H1 (cell line): ENCODE results near the gene DCAF12L1. TPM values are rescaled to one million over a fixed set of nuclear protein-coding genes. Genes with fewer than 3 reads are reported as not detected.
A peak's percentile ranks its signal among the peaks of the same experiment; 100 is the strongest.

Experiments
- CTCF ChIA-PET: fragments of 300-600 bp; sonication (Branson Sonifier 250); formaldehyde crosslinking; loops from one replicate; lab custom pipeline; 2021; ENCODE audit not compliant: partially characterized antibody; lab: Charles Lee
- POLR2A ChIA-PET: fragments of 300-600 bp; sonication (Branson Sonifier 250); formaldehyde crosslinking; loops from one replicate; lab custom pipeline; 2021; ENCODE audit warnings: inconsistent platforms; ENCODE audit not compliant: partially characterized antibody; lab: Charles Lee
- DNase-seq, 2 experiments: peaks; one replicate each; pipeline versions ENCODE4 v3.0.0 to v3.0.0-alpha.2; 2010 to 2022; ENCODE audit warnings: low spot score in 2 of 2, low read depth in 1 of 2, mixed read lengths in 1 of 2
- FAIRE-seq: peaks from 2 replicates; lab custom pipeline; 2011; peaks lifted over from hg19 to GRCh38; lab: Jason Lieb, UNC
- H2AFZ ChIP-seq: 2 replicates; pipeline ENCODE4 v1.8.1; 2012; ENCODE audit warnings: low read length, inconsistent platforms
- H2AK5ac ChIP-seq: 2 replicates; pipeline ENCODE4 v1.6.1; 2013; ENCODE audit warnings: low read depth, low read length
- H2BK120ac ChIP-seq: replicated peaks from 2 replicates; pipeline ENCODE3; 2013; ENCODE audit warnings: low read depth, low read length, inconsistent platforms
- H2BK12ac ChIP-seq: 2 replicates; pipeline ENCODE4 v1.6.1; 2013; ENCODE audit warnings: low read depth, low read length
- H2BK15ac ChIP-seq: 2 replicates; pipeline ENCODE4 v1.6.1; 2013; ENCODE audit warnings: low read length
- H2BK20ac ChIP-seq: 2 replicates; pipeline ENCODE4 v1.6.1; 2013; ENCODE audit warnings: low read length
- H2BK5ac ChIP-seq: 2 replicates; pipeline ENCODE4 v1.6.1; 2013; ENCODE audit warnings: low read depth, low read length
- H3K14ac ChIP-seq: 2 replicates; pipeline ENCODE4 v1.6.1; 2013; ENCODE audit warnings: inconsistent platforms; ENCODE audit not compliant: insufficient read length
- H3K18ac ChIP-seq: 2 replicates; pipeline ENCODE4 v1.6.1; 2013; ENCODE audit warnings: low read length; ENCODE audit errors: extremely low read depth
- H3K23ac ChIP-seq: 2 replicates; pipeline ENCODE4 v1.6.1; 2013; ENCODE audit warnings: inconsistent platforms; ENCODE audit not compliant: insufficient read length
- H3K23me2 ChIP-seq: 2 replicates; pipeline ENCODE4 v1.6.1; 2013; ENCODE audit warnings: low read depth, low read length
- H3K27ac ChIP-seq: 2 replicates; pipeline ENCODE4 v1.6.1; 2011; ENCODE audit warnings: low read depth, low read length, inconsistent platforms
- H3K27me3 ChIP-seq, 4 experiments: replicated peaks in 1 of 4; 1 replicate in 1 of 4; 2 replicates in 3 of 4; pipeline versions ENCODE4 v1.6.1 to v1.8.1; 2011 to 2013; ENCODE audit warnings: low read length in 3 of 4, mild to moderate bottlenecking in 3 of 4, inconsistent platforms in 2 of 4, mixed read lengths in 2 of 4, moderate library complexity in 1 of 4; ENCODE audit not compliant: control insufficient read depth in 3 of 4, insufficient read depth in 3 of 4; ENCODE audit errors: extremely low read depth in 1 of 4
- H3K36me3 ChIP-seq, 4 experiments: 2 replicates each; pipeline versions ENCODE4 v1.6.1 to v1.8.1; 2011 to 2013; ENCODE audit warnings: mild to moderate bottlenecking in 4 of 4, low read length in 3 of 4, moderate library complexity in 2 of 4, control low read depth in 1 of 4, inconsistent platforms in 1 of 4; ENCODE audit not compliant: insufficient read depth in 4 of 4, control insufficient read depth in 2 of 4
- H3K4ac ChIP-seq: replicated peaks from 2 replicates; pipeline ENCODE3; 2013; ENCODE audit warnings: low read length, low read depth, mixed read lengths, inconsistent platforms; ENCODE audit not compliant: insufficient read length
- H3K4me1 ChIP-seq, 4 experiments: replicated peaks in 1 of 4; 1 replicate in 1 of 4; 2 replicates in 3 of 4; pipeline versions ENCODE4 v1.6.1 to v1.8.1; 2011 to 2013; ENCODE audit warnings: low read length in 3 of 4, inconsistent platforms in 2 of 4, mixed read lengths in 1 of 4; ENCODE audit not compliant: insufficient read depth in 4 of 4, control insufficient read depth in 3 of 4
- H3K4me2 ChIP-seq, 2 experiments: 2 replicates each; pipeline versions ENCODE4 v1.6.1 to v1.8.1; 2011 to 2013; ENCODE audit warnings: low read depth in 2 of 2, low read length in 2 of 2, control low read depth in 1 of 2, inconsistent platforms in 1 of 2, mild to moderate bottlenecking in 1 of 2; ENCODE audit not compliant: insufficient read depth in 1 of 2
- H3K4me3 ChIP-seq, 4 experiments: fragments of 200-600, 300-600 bp in 1 of 4; sonication (generic), shearing (Covaris generic), sonication (Bioruptor Twin) in 1 of 4; 2 replicates each; pipeline versions ENCODE4 v1.5.1 to v1.8.1; 2011 to 2016; ENCODE audit warnings: low read length in 4 of 4, low read depth in 3 of 4, control low read depth in 2 of 4, inconsistent platforms in 2 of 4, mild to moderate bottlenecking in 2 of 4, mixed read lengths in 1 of 4, moderate library complexity in 1 of 4; ENCODE audit not compliant: insufficient read depth in 2 of 4; ENCODE audit errors: extremely low read depth in 1 of 4
- H3K56ac ChIP-seq: replicated peaks from 2 replicates; pipeline ENCODE3; 2013; ENCODE audit warnings: low read depth, mild to moderate bottlenecking, mixed read lengths, low read length, inconsistent platforms; ENCODE audit not compliant: insufficient read length
- H3K79me1 ChIP-seq: 2 replicates; pipeline ENCODE4 v1.6.1; 2013; ENCODE audit warnings: low read depth, low read length, control low read depth
- H3K79me2 ChIP-seq, 2 experiments: 2 replicates each; pipeline versions ENCODE4 v1.6.1 to v1.8.1; 2012 to 2013; ENCODE audit warnings: low read length in 2 of 2, mild to moderate bottlenecking in 2 of 2, inconsistent platforms in 1 of 2; ENCODE audit not compliant: insufficient read depth in 2 of 2, control insufficient read depth in 1 of 2
- H3K9ac ChIP-seq, 4 experiments: replicated peaks in 1 of 4; 1 replicate in 1 of 4; 2 replicates in 3 of 4; pipeline versions ENCODE4 v1.6.1 to v1.8.1; 2011 to 2013; ENCODE audit warnings: low read depth in 3 of 4, low read length in 3 of 4, control low read depth in 2 of 4, mild to moderate bottlenecking in 2 of 4, moderate library complexity in 2 of 4, inconsistent platforms in 1 of 4; ENCODE audit errors: extremely low read depth in 1 of 4
- H3K9me3 ChIP-seq, 2 experiments: 2 replicates each; pipeline versions ENCODE4 v1.6.1 to v1.8.1; 2012 to 2013; ENCODE audit warnings: mild to moderate bottlenecking in 2 of 2, moderate library complexity in 2 of 2, control low read depth in 1 of 2, inconsistent platforms in 1 of 2, low read depth in 1 of 2, low read length in 1 of 2, mixed read lengths in 1 of 2; ENCODE audit not compliant: insufficient read depth in 2 of 2
- H4K20me1 ChIP-seq, 2 experiments: replicated peaks in 1 of 2; 2 replicates each; pipeline versions ENCODE3 to v1.8.1; 2011 to 2013; ENCODE audit warnings: inconsistent platforms in 2 of 2, low read length in 2 of 2, mild to moderate bottlenecking in 1 of 2; ENCODE audit not compliant: insufficient read depth in 2 of 2, control insufficient read depth in 1 of 2
- H4K5ac ChIP-seq: 2 replicates; pipeline ENCODE4 v1.6.1; 2013; ENCODE audit warnings: low read length, low read depth, mixed read lengths, inconsistent platforms; ENCODE audit not compliant: insufficient read length
- H4K8ac ChIP-seq: 2 replicates; pipeline ENCODE4 v1.8.0; 2013; ENCODE audit warnings: mild to moderate bottlenecking, moderate library complexity, low read length, inconsistent platforms; ENCODE audit not compliant: insufficient read depth; ENCODE audit errors: extremely low read depth
- H4K91ac ChIP-seq: replicated peaks from 2 replicates; pipeline ENCODE3; 2013; ENCODE audit warnings: low read length, mixed read lengths, inconsistent platforms; ENCODE audit not compliant: insufficient read length
- BCL11A ChIP-seq, 2 experiments: IDR thresholded peaks; one replicate each; pipeline ENCODE4 v1.6.1; 2011; ENCODE audit warnings: low read depth in 2 of 2, low read length in 2 of 2, mild to moderate bottlenecking in 2 of 2
- BRCA1 ChIP-seq: IDR thresholded peaks from 2 replicates; pipeline ENCODE4 v1.6.1; 2012; ENCODE audit warnings: low read depth, low read length, improper control_type of control experiment
- CBX8 ChIP-seq: fragments of 300-800, 300-1000 bp; sonication (generic); IDR thresholded peaks from 2 replicates; pipeline ENCODE4 v1.7.1; 2016; ENCODE audit warnings: low read depth, low read length, borderline replicate concordance
- HDAC2 ChIP-seq, 2 experiments: fragments of 300-600 bp in 1 of 2; sonication (generic) in 1 of 2; IDR thresholded peaks; 2 replicates each; pipeline ENCODE4 v1.6.1; 2011 to 2012; ENCODE audit warnings: low read depth in 2 of 2, low read length in 2 of 2, mild to moderate bottlenecking in 2 of 2, moderate library complexity in 2 of 2, borderline replicate concordance in 1 of 2, inconsistent platforms in 1 of 2
- KDM1A ChIP-seq: fragments of 200-600, 300-600 bp; sonication (generic); IDR thresholded peaks from 2 replicates; pipeline ENCODE4 v1.7.1; 2016; ENCODE audit warnings: mild to moderate bottlenecking, low read length, borderline replicate concordance
- POLR2A ChIP-seq, 2 experiments: IDR thresholded peaks; 1 replicate in 1 of 2; 2 replicates in 1 of 2; pipeline ENCODE4 v1.6.1; 2011; ENCODE audit warnings: low read depth in 2 of 2, low read length in 2 of 2, mild to moderate bottlenecking in 2 of 2; ENCODE audit errors: control extremely low read depth in 1 of 2
- RNF2 ChIP-seq: fragments of 200-900, 300-1000 bp; sonication (generic); IDR thresholded peaks from 2 replicates; pipeline ENCODE4 v1.7.1; 2016; ENCODE audit warnings: borderline replicate concordance, low read depth, mild to moderate bottlenecking, antibody characterized with exemption, low read length; ENCODE audit not compliant: poor library complexity, severe bottlenecking; ENCODE audit errors: missing control alignments
- SIRT6 ChIP-seq: IDR thresholded peaks from one replicate; pipeline ENCODE4 v1.7.1; 2012; ENCODE audit warnings: low read length, inconsistent platforms
- SP1 ChIP-seq: IDR thresholded peaks from 2 replicates; pipeline ENCODE4 v1.6.1; 2011; ENCODE audit warnings: low read depth, low read length
- TCF12 ChIP-seq: IDR thresholded peaks from 2 replicates; pipeline ENCODE4 v1.6.1; 2011; ENCODE audit warnings: low read depth, mild to moderate bottlenecking, low read length
- YY1 ChIP-seq: IDR thresholded peaks from 2 replicates; pipeline ENCODE4 v1.6.1; 2011; ENCODE audit warnings: low read depth, mild to moderate bottlenecking, low read length
- WGBS, 2 experiments: shearing (Covaris generic) in 1 of 2; methylation state at CpG; one replicate each; pipeline versions ENCODE4 v1.1.6 to v1.1.7; 2013 to 2015; ENCODE audit warnings: low lambda C conversion rate in 2 of 2, mixed read lengths in 2 of 2, inconsistent platforms in 1 of 2, low coverage in 1 of 2, missing lambda C conversion rate in 1 of 2; ENCODE audit not compliant: insufficient replicate concordance in 2 of 2, insufficient coverage in 1 of 2, insufficient read length in 1 of 2; ENCODE audit errors: extremely low coverage in 1 of 2, missing lambda C conversion rate in 1 of 2; 5-methylcytosine and 5-hydroxymethylcytosine counted together
- polyA plus RNA-seq, 7 experiments: library from polyadenylated mRNA; depleted of rRNA in 3 of 7; stranded (reverse) in 5 of 7; unstranded in 2 of 7; fragments of >200 nt in 5 of 7; fragments of 200-250 nt in 2 of 7; gene quantifications; 1 replicate in 5 of 7; 2 replicates in 1 of 7; 4 replicates in 1 of 7; pipeline versions ENCODE4 v1.2.1 to v1.2.3, GENCODE V29; 2011 to 2013; ENCODE audit warnings: missing spikeins in 2 of 7, mixed read lengths in 2 of 7
- total RNA-seq: library from RNA; stranded (reverse); fragmentation: NEBNext Ultra II Directional; extraction: Animal tissue kit (Norgen Biotek cat#: 25700); gene quantifications from 2 replicates; pipeline ENCODE4 v1.2.1, GENCODE V29; 2021
- TF ChIP-seq, protein P1 (sequence below), 3 experiments: IDR thresholded peaks; 1 replicate in 2 of 3; 2 replicates in 1 of 3; pipeline versions ENCODE4 v1.5.1 to v1.6.1; 2011; ENCODE audit warnings: low read length in 3 of 3, mild to moderate bottlenecking in 3 of 3, inconsistent platforms in 2 of 3, low read depth in 1 of 3, moderate library complexity in 1 of 3; ENCODE audit not compliant: insufficient read depth in 1 of 3; ENCODE audit errors: control extremely low read depth in 1 of 3

The DCAF12L1 gene
- total and polyA plus RNA-seq, 2 of the 8 experiments (the other 6 are each of a cell fraction or from before 2014, with no cell fraction given) = 0.27 to 5.3 TPM

DNA sequence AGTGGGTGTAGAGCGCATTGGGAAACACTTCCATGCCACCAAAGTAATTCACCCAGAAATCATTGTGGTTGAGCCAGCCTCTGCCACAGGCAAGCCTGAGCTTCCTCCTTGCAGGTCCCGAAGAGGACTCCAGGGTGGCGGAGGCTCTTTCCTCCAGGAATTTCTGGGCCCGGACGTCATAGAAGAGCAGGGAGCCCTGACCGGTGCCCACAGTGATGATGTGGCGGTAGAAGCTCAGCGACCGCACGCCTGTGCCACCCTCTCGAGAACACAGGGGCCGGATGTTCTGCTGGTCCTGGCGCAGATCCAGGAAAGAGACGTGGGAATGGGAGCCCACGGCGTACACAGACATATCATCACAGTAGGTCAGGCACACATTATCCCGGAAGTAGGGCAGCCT, 1.3 kb downstream of the DCAF12L1 start:
- no peak overlapping the region for H3K9ac ChIP-seq
- H3K4ac ChIP-seq = no peak overlapping the region
- no peak overlapping the region for H4K8ac ChIP-seq
- H3K9me3 ChIP-seq = peaks cover 0 to 12% of the 10 kb centered on the region in 2 experiments; a peak in 1 of 4 replicates
- H3K27me3 ChIP-seq = no peaks in the 10 kb centered on the region; a peak in 1 of 7 replicates
- H2BK15ac ChIP-seq = no peak overlapping the region
- POLR2A ChIA-PET = no interaction called here
- no peak overlapping the region for H3K27ac ChIP-seq
- no peak overlapping the region for H2BK120ac ChIP-seq
- no peak overlapping the region for H2BK5ac ChIP-seq
- H3K4me1 ChIP-seq = peaks cover 0 to 3% (median 0%) of the 10 kb centered on the region in 4 experiments; a peak in 1 of 7 replicates
- H3K23ac ChIP-seq = no peak overlapping the region
- peak overlapping the region in 1 of 2 experiments; percentile 69; a peak in 1 of 4 replicates for H3K4me2 ChIP-seq
- H2AFZ ChIP-seq = no peak overlapping the region
- no peaks in the 10 kb centered on the region for H3K79me1 ChIP-seq
- H3K36me3 ChIP-seq = no peaks in the 10 kb centered on the region
- 97% methylated on average over 5 of the region's 17 CpGs; no CpG with 5 or more reads in 1 of the 2 experiments for WGBS, 2 experiments
- H3K18ac ChIP-seq = no peak overlapping the region
- H4K20me1 ChIP-seq = peaks cover 0 to 2% of the 10 kb centered on the region in 2 experiments
- H3K14ac ChIP-seq = no peak overlapping the region
- H3K23me2 ChIP-seq = peaks cover 3% of the 10 kb centered on the region; the same call in 1 of the 2 replicates
- FAIRE-seq (no peak), DNase-seq (no peak)
- H3K56ac ChIP-seq = no peak overlapping the region
- H3K4me3 ChIP-seq = no peak overlapping the region
- H2BK20ac ChIP-seq = no peak overlapping the region
- no peak overlapping the region for H2AK5ac ChIP-seq
- H4K91ac ChIP-seq = no peak overlapping the region
- H3K79me2 ChIP-seq = no peaks in the 10 kb centered on the region
- CTCF ChIA-PET = no interaction called here
- H2BK12ac ChIP-seq = no peak overlapping the region
- no peak overlapping the region for H4K5ac ChIP-seq
- TF ChIP-seq SIRT6 = no peak
- TF ChIP-seq, protein P1, sequence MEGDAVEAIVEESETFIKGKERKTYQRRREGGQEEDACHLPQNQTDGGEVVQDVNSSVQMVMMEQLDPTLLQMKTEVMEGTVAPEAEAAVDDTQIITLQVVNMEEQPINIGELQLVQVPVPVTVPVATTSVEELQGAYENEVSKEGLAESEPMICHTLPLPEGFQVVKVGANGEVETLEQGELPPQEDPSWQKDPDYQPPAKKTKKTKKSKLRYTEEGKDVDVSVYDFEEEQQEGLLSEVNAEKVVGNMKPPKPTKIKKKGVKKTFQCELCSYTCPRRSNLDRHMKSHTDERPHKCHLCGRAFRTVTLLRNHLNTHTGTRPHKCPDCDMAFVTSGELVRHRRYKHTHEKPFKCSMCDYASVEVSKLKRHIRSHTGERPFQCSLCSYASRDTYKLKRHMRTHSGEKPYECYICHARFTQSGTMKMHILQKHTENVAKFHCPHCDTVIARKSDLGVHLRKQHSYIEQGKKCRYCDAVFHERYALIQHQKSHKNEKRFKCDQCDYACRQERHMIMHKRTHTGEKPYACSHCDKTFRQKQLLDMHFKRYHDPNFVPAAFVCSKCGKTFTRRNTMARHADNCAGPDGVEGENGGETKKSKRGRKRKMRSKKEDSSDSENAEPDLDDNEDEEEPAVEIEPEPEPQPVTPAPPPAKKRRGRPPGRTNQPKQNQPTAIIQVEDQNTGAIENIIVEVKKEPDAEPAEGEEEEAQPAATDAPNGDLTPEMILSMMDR (IDR thresholded peaks at IDR 0.05; ENCODE audit: control extremely low read depth in 1 of 3, insufficient read depth in 1 of 3, low read depth in 1 of 3, low read length in 3 of 3) = no peak
- TF ChIP-seq HDAC2 (IDR thresholded peaks at IDR 0.05; ENCODE audit: borderline replicate concordance in 1 of 2, low read depth in 2 of 2, low read length in 2 of 2) = no peak
- TF ChIP-seq SP1 = no peak
- TF ChIP-seq YY1 = no peak
- no peak for TF ChIP-seq BRCA1
- no peak for TF ChIP-seq CBX8
- no peak for TF ChIP-seq BCL11A (IDR thresholded peaks at IDR 0.05; ENCODE audit: low read depth in 2 of 2, low read length in 2 of 2)
- no peak for TF ChIP-seq RNF2
- TF ChIP-seq POLR2A (IDR thresholded peaks at IDR 0.05; ENCODE audit: control extremely low read depth in 1 of 2, low read depth in 2 of 2, low read length in 2 of 2) = no peak
- no peak for TF ChIP-seq TCF12
- TF ChIP-seq KDM1A = no peak
